ENCODE measurements around the gene TMEM272.

The TMEM272 gene, protein sequence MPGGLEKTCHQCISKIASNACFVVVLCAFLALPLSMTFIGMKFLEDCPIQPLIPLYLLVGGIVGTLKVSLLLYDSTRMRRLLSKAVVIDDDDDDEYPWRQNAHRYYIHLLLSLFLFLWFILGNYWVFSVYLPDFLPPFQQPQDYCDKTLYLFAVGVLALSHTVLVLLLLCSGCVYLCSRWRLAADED

GRCh38 chr13:51844862-51845573 lies at the start of gene TMEM272:
Gene TMEM272 (minus strand): TSS chr13:51845177. CDS start chr13:51838530, 6,647 bp downstream.
- H3K4me3 ChIP-seq (ENCODE audit: low read length) = no peak within 1 kb of the TSS
- no peak for DNase-seq (ENCODE audit: low read depth)
- TF ChIP-seq, protein P1, sequence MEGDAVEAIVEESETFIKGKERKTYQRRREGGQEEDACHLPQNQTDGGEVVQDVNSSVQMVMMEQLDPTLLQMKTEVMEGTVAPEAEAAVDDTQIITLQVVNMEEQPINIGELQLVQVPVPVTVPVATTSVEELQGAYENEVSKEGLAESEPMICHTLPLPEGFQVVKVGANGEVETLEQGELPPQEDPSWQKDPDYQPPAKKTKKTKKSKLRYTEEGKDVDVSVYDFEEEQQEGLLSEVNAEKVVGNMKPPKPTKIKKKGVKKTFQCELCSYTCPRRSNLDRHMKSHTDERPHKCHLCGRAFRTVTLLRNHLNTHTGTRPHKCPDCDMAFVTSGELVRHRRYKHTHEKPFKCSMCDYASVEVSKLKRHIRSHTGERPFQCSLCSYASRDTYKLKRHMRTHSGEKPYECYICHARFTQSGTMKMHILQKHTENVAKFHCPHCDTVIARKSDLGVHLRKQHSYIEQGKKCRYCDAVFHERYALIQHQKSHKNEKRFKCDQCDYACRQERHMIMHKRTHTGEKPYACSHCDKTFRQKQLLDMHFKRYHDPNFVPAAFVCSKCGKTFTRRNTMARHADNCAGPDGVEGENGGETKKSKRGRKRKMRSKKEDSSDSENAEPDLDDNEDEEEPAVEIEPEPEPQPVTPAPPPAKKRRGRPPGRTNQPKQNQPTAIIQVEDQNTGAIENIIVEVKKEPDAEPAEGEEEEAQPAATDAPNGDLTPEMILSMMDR (conservative IDR thresholded peaks at IDR 0.05; ENCODE audit: low read length) = peak; percentile 73

GRCh38 chr13:51894239-51894638 lies 49.3 kb upstream of the TMEM272 start:
- no peak for DNase-seq (ENCODE audit: low read depth)
- no peak overlapping the region for H3K4me3 ChIP-seq (ENCODE audit: low read length)
- TF ChIP-seq, protein P1 (conservative IDR thresholded peaks at IDR 0.05; ENCODE audit: low read length) = no peak

DNA sequence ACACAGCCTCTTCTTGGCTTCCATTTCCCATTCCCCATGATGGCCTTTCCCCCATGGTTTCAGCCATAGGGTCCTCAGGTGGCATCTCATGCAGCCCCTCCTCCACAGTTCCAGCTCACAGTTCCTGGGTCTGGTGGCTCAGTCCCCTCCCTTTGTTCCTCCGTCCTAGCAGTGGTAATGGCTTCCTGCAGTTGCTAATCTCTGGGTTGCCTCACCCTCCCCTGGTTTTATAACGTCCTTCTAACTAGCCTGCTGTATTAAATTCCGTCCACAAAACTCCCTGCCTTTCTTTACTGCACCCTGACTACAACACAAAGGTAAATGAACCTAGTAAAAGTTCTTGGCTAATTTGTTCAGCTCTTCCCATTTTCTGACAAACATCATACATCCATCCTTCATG lies 47.7 kb upstream of the TMEM272 start:
- DNase-seq (ENCODE audit: low read depth) = no peak
- no peak overlapping the region for H3K4me3 ChIP-seq (ENCODE audit: low read length)
- TF ChIP-seq, protein P1 (conservative IDR thresholded peaks at IDR 0.05; ENCODE audit: low read length) = no peak

DNA sequence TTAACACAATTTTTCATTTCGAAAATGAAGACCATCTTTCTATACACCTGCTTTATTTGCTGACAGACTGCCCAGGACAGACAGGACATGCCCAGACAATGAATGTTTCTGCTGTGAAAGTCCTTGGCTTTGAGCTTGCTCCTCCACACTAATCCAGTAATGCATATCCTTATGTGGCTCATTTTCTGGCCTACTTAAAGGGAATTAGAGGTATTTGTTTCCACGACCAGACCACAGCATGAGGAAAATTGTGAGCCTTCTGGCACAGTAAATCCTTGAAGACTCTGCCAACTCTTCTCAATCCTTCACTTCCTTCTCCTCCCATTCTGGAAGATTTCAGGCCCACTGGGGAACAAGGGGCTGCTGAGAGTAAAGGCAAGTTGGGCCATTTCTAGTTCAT lies 42.5 kb upstream of the TMEM272 start:
- H3K4me3 ChIP-seq (ENCODE audit: low read length) = no peak overlapping the region
- DNase-seq (ENCODE audit: low read depth) = no peak
- TF ChIP-seq, protein P1 (conservative IDR thresholded peaks at IDR 0.05; ENCODE audit: low read length) = no peak

- DNase-seq (ENCODE audit: low read depth) = no peak
- TF ChIP-seq, protein P1 (conservative IDR thresholded peaks at IDR 0.05; ENCODE audit: low read length) = no peak
- H3K4me3 ChIP-seq (ENCODE audit: low read length) = no peak overlapping the region
These were observed 40.7 kb upstream of the TMEM272 start for GRCh38 chr13:51885651-51886050.

DNA sequence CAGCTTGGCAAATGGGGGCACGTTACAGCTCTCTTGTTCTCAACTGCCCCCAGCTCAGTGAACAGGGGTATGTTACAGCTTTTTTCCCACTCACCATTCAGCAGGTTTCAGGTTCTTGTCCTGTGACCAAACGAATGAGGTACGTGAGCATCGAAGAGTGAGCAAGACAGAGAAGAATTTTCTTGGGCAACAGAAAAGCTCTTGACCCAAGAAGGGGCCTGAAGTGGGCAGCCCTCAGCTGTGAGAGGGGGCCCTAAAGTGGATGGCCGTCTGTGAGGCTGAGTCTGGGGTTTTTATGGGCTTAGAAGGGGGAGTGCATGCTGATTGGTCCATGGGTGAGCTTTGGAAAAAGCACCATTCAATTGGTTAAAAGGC lies 38.2 kb upstream of the TMEM272 start:
- TF ChIP-seq, protein P1 (conservative IDR thresholded peaks at IDR 0.05; ENCODE audit: low read length) = no peak
- no peak overlapping the region for H3K4me3 ChIP-seq (ENCODE audit: low read length)
- no peak for DNase-seq (ENCODE audit: low read depth)
